PC-9 (cell line): ENCODE measurements around the gene CLCN3.

Experiments used
- CTCF ChIP-seq: fragments of 200-600 bp; sonication (generic); conservative IDR thresholded peaks from 2 replicates; pipeline ENCODE4 v1.6.1; 2017; ENCODE audit warnings: mixed run types, antibody characterized with exemption, mild to moderate bottlenecking, moderate library complexity
- EZH2 ChIP-seq: fragments of 200-600 bp; sonication (generic); IDR thresholded peaks from 2 replicates; pipeline ENCODE4 v1.8.0; 2017; ENCODE audit warnings: antibody characterized with exemption, low read depth

- no peak for TF ChIP-seq CTCF
- no peak for TF ChIP-seq EZH2
These were observed 48.9 kb upstream of the CLCN3 start for GRCh38 chr4:169571435-169571834.
